ENCODE data around the gene CUL5.
A peak's percentile ranks its signal among the peaks of the same experiment; 100 is the strongest.

The CUL5 gene

DNA sequence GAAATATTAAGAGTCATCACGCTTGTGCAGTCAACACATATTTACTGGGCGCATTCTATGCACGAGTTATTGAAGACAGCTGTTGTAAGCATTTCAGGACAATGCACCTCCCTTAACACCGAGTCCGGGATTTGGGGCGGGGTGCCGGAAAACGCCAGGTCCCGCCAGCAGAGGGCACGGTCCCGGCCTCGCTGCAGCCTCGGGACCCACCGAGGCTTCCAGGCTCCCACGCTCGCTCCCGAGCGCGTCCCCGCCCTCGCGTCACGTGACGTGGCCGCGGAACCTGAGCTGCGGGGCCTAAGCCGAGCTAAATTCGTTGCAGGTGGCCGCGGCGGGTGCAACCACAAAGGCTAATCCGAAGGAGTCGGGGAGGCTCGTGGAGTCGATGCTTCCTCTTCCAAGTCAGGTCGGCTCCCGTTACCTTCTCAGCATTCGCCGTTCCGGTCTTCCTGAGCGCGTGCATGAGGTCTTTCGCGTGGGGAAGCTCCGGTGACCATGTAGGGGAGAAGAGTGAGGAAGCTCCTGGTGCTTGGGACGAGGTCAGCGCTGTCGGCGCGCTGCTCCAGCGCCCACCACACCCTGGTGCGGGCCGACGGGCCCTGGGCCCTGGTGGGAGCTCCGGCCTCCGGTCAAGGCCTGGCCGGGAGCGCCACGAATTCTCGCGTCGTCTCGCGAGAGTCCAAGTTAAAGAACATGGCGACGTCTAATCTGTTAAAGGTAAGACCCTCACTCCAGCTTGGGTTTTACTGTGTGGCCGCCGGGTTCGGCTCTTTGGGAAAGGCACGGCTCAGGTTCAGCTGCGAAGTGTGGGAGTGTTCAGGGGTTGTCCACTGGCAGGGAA is at the start of gene CUL5:
Gene CUL5, plus strand, starts transcription at position 243 of the 841 bp plus-strand sequence. Its CDS starts 451 bp downstream, at position 694.
- peak; percentile 83 for DNase-seq

DNA sequence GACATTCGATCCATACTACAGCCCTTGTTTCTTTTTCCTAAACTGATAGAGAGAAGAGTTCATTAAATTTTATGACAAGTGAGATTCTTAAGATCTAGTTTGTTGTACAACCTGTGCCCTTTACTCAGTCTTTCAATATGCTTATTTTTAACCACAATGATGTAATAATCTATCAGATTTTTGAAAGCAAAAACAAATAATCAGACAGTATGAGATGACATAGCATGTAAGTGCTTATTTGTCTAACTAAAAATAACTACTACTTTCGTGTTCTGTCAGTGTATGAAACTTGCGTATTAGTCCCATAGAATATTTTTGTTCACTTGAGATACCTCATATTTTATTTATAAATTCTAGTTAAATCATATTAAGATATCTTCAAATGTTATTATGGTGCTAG is 47.2 kb upstream of the CUL5 start:
- no peak for DNase-seq

DNA sequence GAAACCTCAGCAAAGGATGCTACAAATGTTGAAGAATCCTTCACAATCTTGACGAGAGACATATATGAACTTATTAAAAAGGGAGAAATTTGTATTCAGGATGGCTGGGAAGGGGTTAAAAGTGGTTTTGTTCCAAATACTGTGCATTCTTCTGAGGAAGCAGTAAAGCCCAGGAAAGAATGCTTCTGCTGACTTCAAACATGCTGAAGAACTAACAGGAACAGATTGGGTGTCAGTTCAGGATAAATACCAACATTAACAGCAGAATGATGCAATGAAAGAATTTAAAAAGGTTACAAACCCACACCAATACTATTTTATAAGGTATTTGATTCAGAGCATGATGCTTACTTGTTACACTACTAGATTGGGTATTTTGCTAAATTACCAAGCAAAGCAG is 46.5 kb upstream of the CUL5 start:
- no peak for DNase-seq

DNA sequence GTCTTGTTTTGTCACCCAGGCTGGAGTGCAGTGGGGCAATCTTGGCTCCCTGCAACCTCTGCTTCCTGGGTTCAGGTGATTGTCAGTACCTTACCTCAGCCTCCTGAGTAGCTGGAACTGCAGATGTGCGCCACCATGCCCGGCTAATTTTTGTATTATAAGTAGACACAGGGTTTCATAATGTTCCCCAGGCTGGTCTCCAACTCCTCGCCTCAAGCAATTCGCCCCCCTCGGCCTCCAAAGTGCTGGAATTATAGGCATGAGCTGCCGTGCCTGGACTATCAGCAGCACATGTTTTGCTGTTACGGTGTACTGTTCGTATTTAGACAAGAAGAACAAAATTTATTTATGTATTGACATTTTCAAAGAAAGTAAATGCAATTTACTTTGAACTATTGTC is 45.6 kb upstream of the CUL5 start:
- no peak for DNase-seq

DNA sequence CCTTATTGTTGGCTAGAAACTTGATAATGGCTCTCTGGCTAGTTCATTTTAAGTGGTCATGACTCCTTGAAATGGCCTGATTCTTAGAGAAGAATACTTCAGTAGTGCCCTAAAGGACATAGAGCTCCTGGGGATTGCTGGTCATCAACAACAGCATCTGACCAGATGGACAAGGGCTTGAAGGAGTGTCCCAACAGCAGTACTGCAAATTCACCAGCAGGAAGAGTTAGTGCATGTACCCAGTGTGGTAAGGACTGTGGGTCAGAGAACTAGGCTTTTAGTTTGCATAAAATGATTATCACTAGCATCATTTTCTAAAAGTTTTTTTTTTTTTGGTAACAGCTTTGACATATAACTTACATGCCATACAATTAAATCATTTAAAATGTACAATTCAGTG is 39.5 kb upstream of the CUL5 start:
- no peak for DNase-seq

DNA sequence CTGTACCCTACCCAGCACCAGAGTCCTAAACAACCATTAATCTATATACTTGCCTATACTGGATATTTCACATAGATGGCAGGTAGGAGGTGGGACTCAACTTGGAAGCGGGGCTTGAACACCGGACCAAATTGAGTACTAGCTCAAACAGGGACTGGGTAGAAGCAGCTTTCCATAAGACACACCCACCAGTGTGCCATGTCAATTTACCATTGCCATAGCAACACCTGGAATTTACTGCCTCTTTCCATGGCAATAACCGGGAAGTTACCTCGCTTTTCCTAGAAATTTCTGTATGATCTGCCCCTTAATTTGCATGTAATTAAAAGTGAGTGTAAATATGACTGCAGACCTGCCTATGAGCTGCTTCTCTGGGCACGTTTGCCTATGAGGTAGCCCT is 38.6 kb upstream of the CUL5 start:
- DNase-seq, result no peak

DNA sequence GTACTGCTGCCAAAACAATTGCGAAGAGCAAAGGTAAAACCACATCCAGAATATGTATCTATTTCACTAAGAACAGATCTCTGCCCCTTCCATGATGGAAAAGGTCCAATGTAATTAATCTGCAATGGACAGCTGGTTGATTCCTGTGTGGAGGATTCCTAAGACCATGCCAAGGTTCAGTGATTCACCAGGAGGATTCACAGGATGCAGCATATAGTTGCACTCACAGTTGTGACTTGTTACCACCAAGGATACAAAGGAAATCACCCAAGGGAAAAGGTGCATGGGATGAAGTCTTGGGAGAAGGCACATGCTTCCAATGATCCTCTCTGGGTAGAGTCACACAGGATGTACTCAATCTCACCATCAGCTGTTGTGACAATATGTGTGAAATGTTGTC is 35.1 kb upstream of the CUL5 start:
- DNase-seq, result no peak

DNA sequence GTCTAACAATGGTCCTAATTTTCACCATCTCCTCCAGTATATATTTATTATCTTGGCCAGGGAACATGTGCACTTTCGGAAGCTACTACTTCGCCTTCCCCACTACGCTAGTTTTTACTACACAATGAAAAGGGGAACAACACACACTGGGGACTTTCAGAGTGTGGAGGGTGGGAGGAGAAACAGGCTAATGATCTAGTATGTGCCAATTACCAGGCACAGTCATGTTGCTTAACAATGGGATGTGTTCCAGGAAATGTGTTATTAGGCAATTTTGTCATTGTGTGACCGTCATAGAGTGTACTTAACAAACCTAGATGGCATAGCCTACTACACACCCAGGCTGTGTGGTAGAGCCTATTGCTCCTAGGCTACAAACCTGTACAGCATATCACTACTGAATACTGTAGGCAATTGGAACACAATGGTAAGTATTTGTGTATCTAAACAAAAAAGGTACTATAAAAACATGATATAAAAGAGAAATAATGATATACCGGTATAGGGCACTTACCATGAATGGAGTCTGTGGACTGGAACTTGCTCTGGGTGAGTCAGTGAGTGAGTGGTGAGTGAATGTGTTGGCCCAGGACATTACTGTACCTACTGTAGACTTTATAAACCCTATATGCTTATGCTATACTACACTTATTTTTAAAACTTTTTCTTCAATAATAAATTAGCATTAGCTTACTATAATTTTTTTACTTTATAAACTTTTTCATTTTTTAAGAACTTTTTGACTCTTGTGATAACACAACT is 20.1 kb upstream of the CUL5 start:
- DNase-seq, result no peak

DNA sequence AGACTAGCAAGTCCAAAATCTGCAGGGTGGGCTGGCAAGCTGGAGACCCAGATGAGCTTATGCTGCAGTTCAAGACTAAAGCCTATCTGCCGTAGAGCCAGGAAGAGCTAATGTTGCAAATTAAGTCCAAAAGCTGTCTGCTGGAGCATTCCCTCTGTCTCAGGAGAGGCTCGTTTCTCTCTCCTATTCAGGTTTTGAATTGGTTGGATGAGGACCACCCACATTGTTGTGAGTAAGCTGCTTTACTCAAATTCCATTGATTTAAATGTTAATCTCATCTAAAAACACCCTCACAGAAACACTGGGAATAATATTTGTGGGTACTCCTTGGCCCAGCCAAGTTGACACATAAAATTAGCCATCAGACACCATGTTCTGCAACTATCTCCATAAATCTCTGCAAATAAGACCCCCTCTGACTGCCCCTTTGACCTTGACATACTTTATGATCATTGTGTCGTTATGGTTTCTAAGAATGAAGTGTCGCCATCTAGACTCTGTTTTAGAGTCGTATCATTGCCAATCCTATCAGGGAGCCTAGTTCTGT is 16.8 kb upstream of the CUL5 start:
- no peak for DNase-seq

DNA sequence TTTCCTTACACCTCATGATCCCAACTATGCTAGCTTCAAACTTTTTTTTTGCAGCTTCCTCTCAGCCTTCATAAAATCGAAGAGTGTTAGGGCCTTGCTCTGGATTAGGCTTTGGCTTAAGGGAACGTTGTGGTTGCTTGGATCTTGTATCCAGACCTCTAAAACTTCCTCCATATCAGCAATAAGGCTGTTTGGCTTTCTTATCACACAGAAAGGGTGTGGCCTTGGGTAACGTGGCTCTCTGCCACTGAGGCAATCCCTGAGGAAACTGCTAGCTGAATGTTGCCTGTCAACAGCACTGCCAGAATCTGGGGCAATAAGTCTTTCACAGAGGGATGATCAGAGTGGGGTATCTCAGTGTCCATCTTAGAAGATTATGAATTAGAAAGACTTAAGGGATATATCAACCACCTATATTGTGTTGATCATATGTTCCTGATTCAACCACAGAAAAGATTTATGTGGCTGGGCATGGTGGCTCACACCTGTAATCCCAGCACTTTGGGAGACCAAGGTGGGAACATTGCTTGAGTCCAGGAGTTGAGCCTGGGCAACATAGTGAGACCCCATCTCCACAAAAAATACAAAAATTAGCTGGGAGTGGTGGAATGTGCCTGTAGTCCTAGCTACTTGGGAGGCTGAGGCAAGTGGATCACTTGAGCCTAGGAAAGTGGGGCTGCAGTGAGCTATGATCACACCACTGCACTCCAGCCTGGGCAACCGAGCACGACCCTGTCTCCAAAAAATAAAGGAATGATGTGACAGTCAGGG is 12.5 kb upstream of the CUL5 start:
- no peak for DNase-seq

DNA sequence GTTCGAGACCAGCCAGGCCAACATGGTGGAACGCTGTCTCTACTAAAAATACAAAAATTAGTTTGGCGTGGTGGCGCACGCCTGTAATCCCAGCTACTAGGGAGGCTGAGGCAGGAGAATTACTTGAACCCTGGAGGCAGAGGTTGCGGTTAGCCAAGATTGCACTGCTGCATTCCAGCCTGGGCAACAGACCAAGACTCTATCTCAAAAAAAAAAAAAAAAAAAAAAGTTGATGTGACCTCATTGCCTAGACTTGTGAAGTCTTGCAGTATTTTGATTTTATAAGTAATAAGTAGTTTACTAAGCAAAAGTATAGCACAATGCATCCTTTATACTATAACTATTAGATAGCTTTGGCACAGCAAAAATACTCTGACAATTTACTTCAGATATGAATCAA is 9.9 kb upstream of the CUL5 start:
- DNase-seq, result no peak

DNA sequence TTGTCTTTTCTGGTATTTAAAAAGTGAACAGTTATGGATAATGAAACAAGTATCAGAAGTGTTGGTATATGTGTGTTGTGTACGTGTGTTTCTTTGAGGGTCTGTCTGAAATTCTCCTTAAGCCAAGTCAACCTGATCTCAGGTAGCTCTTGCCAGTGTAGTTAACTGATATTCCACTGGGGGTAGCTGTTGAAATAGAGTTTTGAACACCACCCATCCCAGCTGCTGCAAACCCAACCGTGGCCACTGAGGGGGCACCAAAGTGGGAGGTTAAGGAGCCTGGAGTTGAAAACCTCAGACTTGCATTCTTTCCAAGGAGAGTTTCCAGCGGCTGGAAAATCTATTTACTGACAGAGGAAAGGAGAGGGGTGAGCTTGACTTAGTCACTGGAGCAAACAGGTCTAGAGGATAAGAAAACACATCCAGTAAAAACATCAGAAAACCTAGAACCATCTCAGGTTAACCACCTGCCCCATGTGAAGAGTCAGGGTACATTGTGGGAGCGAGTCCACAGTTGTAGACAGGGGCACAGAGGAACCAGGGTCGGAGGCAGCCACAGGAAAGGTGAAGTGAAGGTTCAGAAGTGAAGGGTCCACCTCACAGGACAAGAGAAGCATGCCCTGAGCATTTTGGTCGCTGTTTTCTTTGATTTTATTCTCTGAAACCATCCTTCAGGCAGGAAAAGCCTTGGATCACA is 8.8 kb upstream of the CUL5 start:
- DNase-seq, result no peak

DNA sequence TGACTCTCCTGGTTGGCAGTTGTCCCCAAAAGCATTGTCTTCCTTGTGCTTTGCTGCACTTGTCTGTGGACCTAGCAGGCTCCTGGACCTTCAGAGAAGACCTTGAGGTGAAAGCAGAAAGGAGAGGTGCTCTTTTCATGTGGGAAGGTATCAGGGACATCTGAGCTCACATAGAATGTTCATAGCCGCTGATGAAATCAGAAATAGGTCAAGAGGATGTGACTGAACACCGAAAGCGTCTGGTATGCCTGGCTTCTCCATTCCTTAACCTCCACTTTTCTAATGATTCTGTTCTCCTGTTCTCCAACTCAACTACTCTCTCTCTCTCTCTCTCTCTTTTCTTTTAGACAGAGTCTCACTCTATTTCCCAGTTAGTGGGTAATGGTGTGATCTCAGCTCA is 6.2 kb upstream of the CUL5 start:
- no peak for DNase-seq

DNA sequence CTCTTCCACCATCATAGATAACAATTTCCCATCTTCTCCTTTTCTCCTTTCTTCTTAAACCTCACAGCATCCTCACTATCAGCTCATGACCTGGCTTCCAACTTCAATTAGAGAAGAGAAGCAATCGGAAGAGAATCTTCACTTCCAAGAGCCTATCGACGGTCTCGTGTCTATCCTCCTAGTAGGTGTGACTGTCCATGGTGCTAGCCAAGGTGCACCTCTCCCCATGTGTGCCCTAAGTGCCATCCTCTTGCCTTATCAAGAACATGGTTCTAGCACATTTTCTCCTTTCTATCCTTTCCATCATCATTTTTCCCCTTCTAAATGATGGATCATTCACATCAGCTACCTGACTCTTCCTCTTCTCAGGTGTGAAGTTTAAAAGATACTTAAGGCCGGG is 5.1 kb upstream of the CUL5 start:
- DNase-seq, result no peak

DNA sequence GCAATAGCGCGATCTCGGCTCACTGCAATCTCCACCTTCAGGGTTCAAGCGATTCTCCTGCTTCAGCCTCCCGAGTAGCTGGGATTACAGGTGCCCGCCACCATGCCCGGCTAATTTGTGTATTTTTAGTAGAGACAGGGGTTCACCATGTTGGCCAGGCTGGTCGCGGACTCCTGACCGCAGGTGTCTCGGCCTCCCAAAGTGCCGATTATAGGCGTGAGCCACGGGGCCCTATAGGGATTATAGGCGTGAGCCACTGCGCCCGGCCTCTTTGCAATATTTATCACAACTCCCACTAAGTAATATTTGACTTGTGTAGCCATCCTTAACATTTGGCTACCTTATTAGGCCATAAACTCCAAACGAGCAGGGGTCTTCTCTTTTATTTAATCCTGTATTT is 879 bp upstream of the CUL5 start:
- no peak for DNase-seq

DNA sequence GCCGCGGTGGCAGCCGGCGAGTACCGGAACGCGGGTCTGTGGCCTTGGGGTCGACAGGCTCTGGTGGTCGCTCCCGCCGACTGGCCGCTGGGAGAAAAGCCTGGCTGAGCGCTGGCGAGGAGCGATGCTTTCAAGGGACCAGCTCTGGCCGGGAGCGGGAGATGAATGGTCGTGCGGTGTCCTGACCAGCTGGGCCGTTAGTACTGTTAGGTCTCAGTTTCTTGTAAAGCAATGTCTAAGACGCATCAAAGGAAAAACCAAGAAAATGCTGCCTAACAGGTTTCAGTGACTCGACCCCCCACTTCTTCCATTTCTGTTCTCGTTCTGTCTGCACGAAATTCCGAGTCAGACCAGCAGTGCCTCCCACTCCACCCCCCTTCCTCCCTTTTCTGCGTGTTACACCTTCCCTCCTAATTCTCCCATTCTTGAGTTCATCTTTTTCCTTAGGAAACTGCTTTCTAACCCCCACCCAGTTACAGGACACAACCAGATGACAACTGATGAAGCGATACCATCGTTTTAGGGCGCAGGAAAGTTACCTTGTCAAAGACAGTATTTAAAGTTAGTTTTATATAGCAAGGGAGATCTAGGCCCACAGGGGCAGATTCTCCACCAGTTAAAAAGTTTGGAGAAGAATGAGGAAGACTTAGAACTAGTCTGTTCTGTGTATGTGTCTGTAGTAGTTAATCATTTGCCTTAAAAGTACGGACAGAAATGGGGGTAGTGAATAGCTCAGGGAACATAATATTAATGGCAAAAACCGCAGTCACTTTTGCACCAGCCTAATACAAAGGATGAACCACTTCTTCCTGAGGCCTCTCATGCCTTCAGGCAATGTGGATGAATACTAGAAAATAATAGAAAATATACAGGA is 1.0 kb downstream of the CUL5 start:
- DNase-seq, result peak; percentile 67

DNA sequence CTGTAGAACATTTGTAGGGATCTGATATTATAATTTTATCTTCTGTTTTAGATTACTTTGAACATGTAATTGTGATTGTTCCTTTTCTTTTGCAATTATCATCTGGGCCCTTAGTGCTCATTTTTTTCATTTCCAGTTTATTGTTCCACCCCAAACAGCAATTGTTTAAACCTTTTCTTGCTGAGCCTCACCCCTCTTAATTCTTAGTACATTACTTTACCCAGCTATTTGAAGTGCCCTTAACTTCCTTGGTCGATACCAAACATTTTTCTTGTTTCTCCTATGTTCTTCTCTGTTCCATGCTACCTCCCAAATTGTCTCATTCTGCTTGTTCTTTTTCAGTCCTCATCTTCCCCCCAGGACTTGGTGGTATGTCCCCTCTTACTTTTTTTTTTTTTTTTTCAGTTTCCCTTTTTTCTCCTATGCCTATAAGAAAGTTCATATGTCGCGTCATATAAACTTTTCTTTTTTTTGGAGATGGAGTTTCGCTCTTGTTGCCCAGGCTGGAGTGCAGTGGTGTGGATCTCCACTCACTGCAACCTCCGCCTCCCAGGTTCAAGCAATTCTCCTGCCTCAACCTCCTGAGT is 3.5 kb downstream of the CUL5 start:
- DNase-seq, result no peak

DNA sequence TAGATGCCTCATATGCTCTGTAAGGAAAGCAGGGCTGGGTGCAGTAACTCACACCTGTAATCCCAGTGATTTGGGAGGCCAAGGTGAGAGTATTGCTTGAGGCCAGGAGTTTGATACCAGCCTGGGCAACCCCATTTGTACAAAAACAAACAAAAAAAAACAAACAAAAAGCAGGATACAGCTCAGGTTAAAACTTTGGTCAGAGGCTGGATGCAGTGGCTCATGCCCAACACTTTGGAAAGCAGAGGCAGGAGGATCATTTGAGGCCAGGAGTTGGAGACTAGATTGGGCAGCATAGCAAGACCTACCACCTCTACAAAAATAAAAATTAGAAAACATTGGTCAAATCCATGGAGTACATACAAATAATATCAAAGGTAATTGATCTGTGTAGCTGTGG is 7.9 kb downstream of the CUL5 start:
- DNase-seq, result no peak

DNA sequence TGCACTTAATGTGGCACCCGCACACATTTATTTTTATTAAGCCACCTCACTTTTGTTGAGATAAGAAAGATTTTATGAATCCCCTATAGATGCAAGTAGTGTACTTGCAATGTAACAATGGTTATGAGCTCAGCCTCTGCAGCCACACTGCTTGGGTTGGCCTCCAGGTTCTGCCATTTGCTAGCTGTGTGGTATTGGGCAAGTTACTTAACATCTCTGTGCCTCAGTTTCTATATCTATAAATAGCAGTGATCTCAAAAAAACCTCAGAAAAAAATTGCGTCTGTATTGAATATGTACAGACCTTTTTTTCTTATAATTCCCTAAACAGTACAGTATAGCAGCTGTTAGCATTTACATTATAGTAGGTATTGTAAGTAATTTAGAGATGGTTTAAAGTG is 10.0 kb downstream of the CUL5 start:
- DNase-seq, result no peak

DNA sequence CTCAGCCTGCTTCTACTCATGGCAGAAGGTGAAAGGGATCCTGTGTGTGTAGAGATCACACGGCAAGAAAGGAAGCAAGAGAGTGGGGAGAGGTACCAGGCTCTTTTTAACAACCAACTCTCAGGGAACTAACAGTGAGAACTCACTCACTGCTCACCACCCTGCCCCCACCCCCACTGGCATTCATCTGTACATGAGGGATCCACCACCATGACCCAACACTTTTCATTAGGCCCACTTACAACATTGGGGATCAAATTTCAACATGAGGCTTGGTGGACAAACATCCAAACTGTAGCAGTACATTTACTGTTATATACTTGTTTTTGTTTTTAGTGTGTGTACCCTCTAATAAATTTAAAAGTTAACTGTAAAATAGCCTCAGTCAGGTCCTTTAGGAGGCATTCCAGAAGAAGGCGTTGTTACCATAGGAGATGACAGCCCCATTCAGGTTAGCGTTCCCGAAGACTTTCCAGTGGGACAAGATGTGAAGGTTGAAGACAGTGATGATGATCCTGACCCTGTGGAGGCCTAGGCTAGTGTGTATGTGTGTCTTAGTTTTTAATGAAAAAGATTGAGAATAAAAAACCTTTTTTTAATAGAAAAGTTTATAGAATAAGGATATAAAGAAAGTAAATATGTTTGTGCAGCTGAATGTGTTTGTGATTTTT is 11.3 kb downstream of the CUL5 start:
- DNase-seq, result no peak
